ENCODE measurements around the gene FAU.
"Not testable (repeated sequence)": the region's sequence is repeated elsewhere in the genome, so short reads cannot be mapped to it uniquely, and the experiment has no call there.

FAU gene
- 274 to 306 reads per million in 2 experiments for total RNA-seq

GRCh38 chr11:65121865-65122696, at the start of gene FAU, which contains the start of gene MRPL49:
FAU (minus strand) TSS chr11:65122134; CDS start chr11:65121813, 321 bp downstream.
MRPL49 (plus strand) TSS chr11:65122321; CDS start chr11:65122347, 26 bp downstream.
- peak; percentile 99 for DNase-seq (ENCODE audit: low read depth)

GRCh38 chr11:65170058-65170534, 48.2 kb upstream of the FAU start, which contains the start of gene SPDYC:
SPDYC (plus strand) TSS chr11:65170233; CDS start chr11:65171358, 1,125 bp downstream.
- DNase-seq (ENCODE audit: low read depth) = no peak

GRCh38 chr11:65169164-65169641, 47.3 kb upstream of the FAU start:
- DNase-seq (ENCODE audit: low read depth) = no peak

DNA sequence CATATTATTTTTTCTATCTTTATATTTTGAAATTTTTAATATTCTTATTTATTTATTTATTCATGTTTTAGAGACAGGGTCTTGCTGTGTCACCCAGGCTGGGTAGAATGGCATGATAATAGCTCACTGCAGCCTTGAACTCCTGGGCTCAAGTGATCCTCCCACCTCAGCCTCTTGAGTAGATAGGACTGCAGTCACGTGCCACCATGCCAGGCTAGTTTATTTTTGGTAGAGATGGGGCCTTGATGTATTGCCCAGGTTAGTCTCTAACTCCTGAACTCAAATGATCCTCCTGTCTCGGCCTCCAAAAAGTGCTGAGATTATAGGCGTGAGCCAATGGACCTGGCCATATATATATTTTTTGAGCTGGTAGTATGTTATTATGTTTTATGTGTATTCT, 45.7 kb upstream of the FAU start:
- DNase-seq (ENCODE audit: low read depth) = no peak

GRCh38 chr11:65166893-65167292, 45.0 kb upstream of the FAU start:
- DNase-seq (ENCODE audit: low read depth) = no peak

- DNase-seq (ENCODE audit: low read depth) = no peak
Observed at GRCh38 chr11:65165410-65166317, 43.7 kb upstream of the FAU start.

- DNase-seq (ENCODE audit: low read depth) = no peak
Observed at GRCh38 chr11:65163684-65164083, 41.8 kb upstream of the FAU start.

DNA sequence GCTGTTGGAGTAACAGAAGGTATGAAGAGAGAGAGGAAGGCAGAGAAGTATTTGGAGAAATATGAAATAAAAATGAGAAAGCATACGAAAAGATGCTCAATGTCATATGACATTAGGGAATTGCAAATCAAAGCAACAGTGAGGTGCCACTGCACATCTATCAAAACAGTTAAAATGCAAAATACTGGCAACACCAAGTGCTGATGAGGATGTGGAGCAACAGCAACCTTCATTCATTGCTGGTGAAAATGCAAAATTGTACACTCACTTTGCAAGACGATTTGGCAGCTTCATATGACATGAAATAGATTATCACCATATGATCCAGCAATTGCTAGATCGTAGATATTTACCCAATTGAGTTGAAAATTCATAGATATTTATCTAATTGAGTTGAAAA, 38.7 kb upstream of the FAU start:
- DNase-seq (ENCODE audit: low read depth) = no peak

DNA sequence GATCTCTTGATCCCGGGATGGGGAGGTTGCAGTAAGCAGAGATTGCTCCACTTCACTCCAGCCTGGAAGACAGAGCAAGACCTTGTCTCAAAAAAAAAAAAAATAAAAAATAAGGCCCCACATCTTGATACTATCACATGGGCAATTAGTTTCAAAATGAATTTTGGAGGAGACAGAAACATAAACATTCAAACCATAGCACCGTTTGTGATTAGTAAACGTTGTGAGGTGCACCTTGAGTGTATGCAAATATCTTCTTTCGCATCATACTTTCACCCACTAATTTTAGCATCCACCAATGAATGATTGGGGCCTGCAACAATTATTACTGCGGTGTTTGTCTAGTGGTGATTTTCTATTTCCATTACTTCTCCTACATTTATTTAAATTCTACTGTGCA, 37.1 kb upstream of the FAU start:
- DNase-seq (ENCODE audit: low read depth) = no peak

DNA sequence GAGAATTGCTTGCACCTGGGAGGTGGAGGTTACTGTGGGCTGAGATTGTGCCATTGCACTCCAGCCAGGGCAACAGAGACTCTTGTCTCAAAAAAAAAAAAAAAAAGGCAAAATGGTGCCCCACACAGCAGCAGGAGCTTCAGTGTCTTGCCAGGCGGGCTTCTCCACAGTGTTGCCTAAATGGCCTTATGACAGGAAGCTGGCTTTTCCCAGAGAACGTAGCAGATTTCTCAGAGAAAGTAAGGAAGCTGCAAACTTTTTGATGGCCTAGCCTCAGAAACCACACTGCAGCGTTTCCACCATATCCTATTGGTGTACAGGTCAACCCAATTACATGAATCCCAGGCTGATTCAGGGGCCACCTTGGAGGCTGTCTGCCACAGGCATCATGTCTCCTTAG, 35.4 kb upstream of the FAU start:
- no peak for DNase-seq (ENCODE audit: low read depth)

- DNase-seq (ENCODE audit: low read depth) = no peak
Observed at GRCh38 chr11:65156926-65157325, 35.0 kb upstream of the FAU start.

- DNase-seq (ENCODE audit: low read depth) = no peak
Observed at GRCh38 chr11:65156256-65156655, 34.3 kb upstream of the FAU start.

DNA sequence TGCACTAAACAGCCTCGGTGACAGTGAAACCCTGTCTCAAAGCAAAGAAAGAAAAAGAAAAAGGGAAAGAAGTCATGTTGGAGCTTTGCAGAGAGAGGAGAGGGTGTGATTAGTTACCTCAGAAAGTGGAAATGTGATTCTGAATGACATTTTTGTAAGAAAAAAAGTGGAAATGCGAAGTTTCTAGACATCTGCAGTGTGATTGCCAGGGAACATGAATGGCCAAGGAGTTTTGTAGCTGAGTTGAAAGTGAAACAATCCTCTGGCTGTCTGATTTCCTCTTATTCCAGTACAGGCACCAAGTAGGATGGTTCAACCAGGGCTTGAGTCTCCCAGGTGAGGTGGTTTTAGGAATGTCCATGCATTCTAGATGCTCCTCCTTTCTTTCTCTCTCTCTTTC, 30.2 kb upstream of the FAU start:
- DNase-seq (ENCODE audit: low read depth) = no peak

DNA sequence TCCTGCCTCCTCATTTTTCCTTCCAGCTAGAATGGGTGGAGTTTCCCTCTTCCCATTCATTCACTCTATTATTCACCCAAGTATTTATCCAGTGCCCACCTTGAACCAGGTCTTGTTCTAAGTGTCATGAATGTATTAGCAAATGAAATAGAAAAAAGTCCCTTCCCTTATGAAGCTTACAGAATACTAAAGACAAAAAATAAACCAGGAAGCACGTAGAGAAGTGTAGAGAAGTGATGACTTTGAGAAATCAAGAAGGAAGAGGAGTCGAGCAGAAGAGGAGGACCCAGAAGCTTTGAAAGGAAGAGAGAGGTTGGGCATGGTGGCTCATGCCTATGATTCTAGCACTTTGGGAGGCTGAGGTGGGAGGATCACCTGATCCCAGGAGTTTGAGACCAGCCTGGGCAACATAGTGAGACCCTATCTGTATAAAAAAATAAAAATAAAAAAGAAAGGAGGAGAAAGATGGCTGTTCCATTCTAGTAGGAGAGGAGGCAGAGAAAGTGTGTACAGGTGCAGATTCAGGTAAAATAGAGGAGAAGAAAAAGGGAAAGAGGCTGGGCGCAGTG, 29.5 kb upstream of the FAU start:
- DNase-seq (ENCODE audit: low read depth) = no peak

DNA sequence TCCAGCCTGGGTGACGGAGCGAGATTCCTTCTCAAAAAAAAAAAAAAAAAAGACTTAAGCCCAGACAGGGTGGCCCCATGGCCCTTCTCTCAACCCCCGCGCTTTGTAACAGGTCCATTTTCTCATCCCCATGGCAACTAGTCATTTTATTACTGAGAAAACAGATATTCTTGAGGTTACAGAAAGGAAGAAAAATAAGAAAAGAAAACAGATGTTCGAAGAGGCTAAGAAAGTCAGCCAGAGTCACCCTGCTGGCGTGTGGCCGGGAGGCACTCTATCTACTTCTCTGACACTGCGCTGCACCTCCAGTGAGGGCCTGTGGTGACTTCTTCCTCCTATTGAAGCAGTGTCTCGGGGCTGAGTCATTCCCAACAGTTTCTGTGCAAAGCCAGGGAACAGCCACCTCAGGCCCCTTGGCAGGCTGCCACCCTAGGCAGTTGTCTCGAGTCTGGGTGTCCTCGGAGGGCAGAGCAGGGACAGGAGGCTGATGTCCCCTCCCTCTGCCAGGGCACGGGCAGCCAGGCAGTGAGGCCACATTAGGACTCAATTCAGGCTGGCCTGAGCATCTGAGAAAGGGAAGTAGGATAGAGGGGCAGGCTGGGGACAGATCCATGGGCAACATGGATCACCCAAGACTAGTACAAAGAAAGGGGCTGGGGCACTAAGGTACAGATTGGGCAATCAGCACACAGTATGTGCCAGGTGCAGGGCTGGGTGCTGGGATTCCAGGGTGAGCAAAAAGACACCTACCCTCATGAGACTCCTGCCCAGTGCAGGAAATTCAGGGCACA, 28.8 kb upstream of the FAU start:
- DNase-seq (ENCODE audit: low read depth) = no peak

DNA sequence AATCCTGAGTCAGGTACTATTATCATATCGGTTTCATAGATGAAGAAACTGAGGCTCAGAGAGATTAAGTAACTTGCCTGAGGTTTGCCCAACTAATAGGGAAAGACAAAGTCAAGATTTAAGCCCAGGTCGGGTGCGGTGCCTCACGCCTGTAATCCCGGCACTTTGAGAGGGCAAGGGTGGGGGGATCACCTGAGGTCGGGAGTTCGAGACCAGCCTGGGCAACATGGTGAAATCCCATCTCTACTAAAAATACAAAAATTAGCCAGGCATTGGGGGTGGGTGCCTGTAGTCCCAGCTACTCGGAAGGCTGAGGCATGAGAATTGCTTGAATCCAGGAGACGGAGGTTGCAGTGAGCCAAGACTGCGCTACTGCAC, 28.2 kb upstream of the FAU start:
- not testable (repeated sequence) for DNase-seq (ENCODE audit: low read depth)

DNA sequence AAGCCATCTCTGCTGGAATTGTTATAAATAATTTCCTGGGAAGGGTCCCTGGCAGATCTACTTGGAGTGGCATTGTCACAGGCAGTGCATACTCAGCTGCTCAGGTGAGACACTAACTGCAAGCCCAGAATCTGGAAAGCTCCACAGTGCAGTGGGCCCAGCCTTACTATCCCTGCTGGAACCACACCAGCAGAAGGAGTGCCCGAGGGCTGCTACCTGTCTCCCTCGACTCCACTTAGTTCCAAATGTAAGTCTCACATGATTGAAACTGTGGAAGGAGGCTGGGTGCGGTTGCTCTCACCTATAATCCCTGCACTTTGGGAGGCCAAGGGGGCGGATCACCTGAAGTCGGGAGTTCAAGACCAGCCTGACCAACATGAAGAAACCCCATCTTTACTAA, 26.7 kb upstream of the FAU start:
- DNase-seq (ENCODE audit: low read depth) = no peak

GRCh38 chr11:65147352-65148075, 25.6 kb upstream of the FAU start:
- no peak for DNase-seq (ENCODE audit: low read depth)

DNA sequence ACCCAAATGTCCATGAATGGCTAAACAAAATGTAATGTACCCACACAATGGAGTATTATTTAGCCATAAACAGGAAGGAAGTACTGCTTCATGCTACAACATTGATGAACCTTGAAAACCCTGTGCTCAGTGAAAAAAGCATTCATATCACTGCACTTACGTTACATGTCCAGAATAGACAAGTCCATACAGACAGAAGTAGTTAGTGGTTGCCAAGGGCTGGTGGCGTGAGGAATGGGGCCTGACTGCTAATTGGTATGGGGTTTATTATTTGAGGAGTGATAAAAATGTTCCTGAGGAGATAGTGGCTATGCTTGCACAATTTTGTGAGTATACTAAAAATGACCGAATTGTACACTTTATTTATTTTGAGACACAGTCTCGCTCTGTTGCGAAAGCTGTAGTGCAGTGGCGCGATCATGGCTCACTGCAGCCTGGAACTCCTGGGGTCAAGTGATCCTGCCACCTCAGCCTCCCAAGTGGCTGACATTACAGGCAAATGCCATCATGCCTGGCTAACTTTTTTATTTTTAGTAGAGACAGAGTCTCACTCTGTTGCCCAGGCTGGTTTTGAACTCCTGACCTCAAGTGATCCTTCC, 20.1 kb upstream of the FAU start:
- DNase-seq (ENCODE audit: low read depth) = no peak

DNA sequence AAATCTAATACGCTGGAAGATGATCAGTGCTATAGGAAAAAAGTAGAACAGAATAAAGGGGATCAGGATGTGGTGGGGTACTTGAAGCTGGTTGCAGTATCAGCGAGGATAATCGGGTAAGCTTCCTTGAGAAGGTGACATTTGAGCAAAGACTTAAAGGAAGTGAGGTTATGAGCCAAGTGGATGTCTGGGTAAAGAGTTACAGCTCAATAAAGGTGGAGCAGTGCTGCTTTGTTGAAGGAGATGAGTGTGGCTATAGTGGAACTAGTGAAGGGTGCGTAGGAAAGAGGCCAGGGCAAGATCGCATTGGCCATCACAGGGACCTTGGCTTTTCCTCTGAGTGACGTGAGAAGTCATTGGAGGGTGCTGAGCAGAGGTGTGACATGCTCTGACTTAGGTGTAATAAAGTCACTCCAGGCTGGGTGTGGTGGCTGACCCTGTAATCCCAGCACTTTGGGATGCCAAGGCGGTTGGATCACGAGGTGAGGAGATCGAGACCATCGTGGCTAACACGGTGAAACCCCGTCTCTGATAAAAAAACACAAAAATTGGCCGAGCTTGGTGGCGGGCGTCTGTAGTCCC, 14.7 kb upstream of the FAU start:
- DNase-seq (ENCODE audit: low read depth) = no peak
